ENCODE measurements around the gene MMP13.

- TF ChIP-seq EGR1 (IDR thresholded peaks at IDR 0.05) (no peak), RAD21 (IDR thresholded peaks at IDR 0.05; ENCODE audit: low read depth) (no peak), TCF12 (IDR thresholded peaks at IDR 0.05; ENCODE audit: low read depth) (no peak), CEBPB (IDR thresholded peaks at IDR 0.05) (no peak), FOXM1 (IDR thresholded peaks at IDR 0.05; ENCODE audit: borderline replicate concordance, low read depth) (no peak), YY1 (IDR thresholded peaks at IDR 0.05; ENCODE audit: low read depth) (no peak), EP300 (IDR thresholded peaks at IDR 0.05; ENCODE audit: borderline replicate concordance) (no peak), TAF1 (IDR thresholded peaks at IDR 0.05; ENCODE audit: low read depth) (no peak), TEAD4 (IDR thresholded peaks at IDR 0.05) (no peak)
Observed at GRCh38 chr11:102986815-102987214, 31.3 kb upstream of the MMP13 start.
